ENCODE results near the gene CAVIN1. TPM values are rescaled to one million over a fixed set of nuclear protein-coding genes. Genes with fewer than 3 reads are reported as not detected.
"Not testable (repeated sequence)": the region's sequence is repeated elsewhere in the genome, so short reads cannot be mapped to it uniquely, and the experiment has no call there.

The CAVIN1 gene, protein sequence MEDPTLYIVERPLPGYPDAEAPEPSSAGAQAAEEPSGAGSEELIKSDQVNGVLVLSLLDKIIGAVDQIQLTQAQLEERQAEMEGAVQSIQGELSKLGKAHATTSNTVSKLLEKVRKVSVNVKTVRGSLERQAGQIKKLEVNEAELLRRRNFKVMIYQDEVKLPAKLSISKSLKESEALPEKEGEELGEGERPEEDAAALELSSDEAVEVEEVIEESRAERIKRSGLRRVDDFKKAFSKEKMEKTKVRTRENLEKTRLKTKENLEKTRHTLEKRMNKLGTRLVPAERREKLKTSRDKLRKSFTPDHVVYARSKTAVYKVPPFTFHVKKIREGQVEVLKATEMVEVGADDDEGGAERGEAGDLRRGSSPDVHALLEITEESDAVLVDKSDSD
- polyA plus RNA-seq (2013, experiment 1 of 2; ENCODE audit: insufficient read length): 790 TPM
- polyA plus RNA-seq (2013, experiment 2 of 2; ENCODE audit: insufficient read length): 806 TPM

DNA sequence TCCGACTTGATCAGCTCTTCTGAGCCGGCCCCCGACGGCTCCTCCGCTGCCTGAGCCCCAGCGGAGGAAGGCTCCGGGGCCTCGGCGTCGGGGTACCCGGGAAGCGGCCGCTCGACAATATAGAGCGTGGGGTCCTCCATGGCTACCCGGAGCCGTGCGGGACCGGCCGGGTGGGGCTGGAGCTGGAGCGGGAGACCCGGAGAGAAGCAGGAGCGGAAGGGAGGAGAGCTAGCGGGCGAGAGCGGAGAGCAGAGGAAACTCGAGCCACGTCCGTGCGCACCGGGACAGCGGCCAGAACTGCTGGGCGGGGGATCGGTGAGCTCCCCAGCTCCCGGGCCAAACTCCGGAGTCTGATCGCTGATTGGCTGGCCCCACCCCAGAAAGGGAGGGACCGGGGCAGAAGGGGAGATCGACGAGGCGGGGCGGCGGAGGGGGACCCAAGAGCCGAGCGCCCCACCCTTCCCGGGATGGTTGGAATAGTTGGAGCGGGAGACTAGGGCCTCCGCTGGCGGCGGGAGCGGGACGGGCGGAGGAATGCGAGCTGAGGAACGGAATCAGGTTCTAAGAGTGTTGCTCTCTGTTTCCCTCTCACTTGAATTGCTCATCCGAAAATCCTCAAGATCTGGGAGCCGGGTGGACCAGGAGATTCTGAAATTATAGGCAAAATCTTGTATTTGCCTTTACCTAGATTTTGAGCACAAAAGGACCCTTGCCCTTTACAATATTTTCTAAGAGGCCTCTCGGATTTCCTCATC, at the start of gene CAVIN1:
Gene CAVIN1, minus strand, starts transcription at position 299 of the 755 bp plus-strand sequence. Its CDS starts 159 bp downstream, at position 140.
- DNase-seq: peak; percentile 100

GRCh38 chr17:42467889-42468288, 44.8 kb upstream of the CAVIN1 start:
- no peak for DNase-seq

DNA sequence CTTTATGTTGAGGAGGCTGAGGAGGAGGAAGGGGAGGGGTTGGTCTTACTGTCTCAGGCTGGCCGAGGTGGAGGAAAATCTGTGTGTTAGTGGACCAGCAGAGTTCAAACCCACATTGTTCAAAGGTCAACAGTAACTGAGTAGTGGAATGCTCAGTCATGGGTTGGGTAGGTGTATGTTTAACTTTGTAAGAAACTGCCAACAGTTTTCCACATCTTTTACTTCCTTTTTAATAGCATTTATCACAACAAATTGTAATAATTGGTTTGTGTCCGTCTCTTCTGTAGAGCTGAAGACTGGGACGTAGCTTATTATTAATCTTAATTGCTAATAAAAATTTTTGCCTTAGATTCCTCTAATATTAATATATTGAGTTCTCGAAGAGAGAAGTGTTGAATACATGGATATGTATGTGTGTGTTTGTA, 40.9 kb upstream of the CAVIN1 start:
- no peak for DNase-seq

DNA sequence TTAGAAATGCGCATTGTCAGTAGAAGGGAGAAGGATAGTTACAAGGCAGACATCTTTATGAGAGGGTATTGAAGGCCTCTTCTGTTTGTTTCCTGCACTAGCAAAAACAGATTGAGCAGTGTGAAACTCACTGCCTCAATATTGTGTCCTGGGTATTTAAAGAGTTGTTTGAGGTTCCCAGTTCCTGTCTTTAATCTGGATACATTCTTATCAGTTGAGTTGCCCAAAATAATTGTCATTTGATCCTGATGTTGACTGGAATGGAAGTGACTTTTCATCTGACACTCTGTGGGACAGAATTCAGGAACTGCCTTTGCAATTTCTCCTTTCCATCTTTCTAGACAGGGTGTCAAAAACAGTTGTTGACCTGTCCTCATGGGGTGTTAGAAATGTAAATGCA, 37.3 kb upstream of the CAVIN1 start:
- DNase-seq: no peak

DNA sequence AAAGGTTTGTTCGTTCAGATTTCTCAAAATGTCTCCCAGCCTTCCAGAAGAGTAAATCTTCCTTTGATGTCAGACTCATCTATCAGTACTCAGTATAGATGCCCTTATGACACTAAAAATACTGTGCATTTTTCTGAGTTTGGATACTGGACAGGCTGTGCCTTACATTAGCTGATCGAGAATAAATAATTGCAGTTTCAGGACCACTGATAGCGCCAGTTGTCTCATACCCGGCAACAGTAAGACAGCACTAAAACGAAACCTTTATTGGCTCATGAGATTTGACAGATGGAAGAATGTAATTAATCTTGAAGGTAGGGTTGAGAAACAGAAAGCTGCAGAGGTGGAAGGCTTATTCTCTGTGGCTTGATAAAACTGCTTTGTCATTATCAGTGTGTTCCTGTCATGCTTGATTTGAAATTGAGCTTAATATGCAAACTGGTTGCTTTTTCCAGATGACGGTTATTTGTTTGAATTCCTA, 36.8 kb upstream of the CAVIN1 start:
- peak; percentile 54 for DNase-seq

- DNase-seq: peak; percentile 48
These were observed 36.3 kb upstream of the CAVIN1 start for GRCh38 chr17:42459256-42459800.

DNA sequence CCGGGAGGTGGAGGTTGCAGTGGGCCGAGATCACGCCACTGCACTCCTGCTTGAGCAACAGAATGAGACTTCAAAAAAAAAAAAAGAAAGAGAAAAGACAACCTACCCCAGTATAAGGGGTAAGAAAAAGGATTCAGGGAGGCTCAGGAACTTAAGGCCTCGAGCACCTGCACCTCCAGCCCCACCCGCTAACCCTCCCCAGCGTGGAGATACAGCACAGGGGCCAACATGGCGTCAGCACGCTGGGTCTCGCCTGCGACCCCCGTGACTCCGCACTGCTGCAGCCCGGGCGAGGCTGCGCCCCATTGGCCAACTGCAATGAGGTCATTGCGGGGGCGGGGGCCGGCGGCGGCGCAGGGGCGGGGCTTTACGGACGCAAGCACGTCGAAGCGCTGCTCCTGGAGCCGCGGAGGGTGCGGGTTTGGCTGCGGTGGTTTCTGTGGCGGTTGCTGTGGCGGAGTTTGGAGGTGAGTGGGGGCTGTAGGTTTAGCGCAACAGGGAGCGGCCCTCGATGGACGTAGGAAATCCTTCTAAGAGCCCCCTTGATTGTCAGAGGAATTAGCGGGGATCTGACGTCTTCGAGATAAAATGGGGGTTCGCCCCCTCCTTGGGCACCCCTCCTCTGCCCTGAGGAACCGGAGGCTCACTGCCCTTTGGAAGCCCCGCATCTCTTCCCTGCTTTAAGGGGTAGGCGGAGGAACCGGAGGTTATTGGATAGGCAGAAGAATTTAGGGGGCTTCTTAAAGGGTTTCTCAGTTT, 35.6 kb upstream of the CAVIN1 start, which contains the start of gene ATP6V0A1:
Gene ATP6V0A1, plus strand, starts transcription at position 382 of the 759 bp plus-strand sequence. CDS start 2,017 bp downstream, outside the sequence.
- DNase-seq: peak; percentile 83

GRCh38 chr17:42457107-42457792, 34.2 kb upstream of the CAVIN1 start:
- peak; percentile 12 for DNase-seq

GRCh38 chr17:42456223-42457106, 33.4 kb upstream of the CAVIN1 start:
- peak; percentile 83 for DNase-seq

- DNase-seq: not testable (repeated sequence)
These were observed 31.9 kb upstream of the CAVIN1 start for GRCh38 chr17:42454987-42455386.

GRCh38 chr17:42453439-42453838, 30.4 kb upstream of the CAVIN1 start:
- no peak for DNase-seq

DNA sequence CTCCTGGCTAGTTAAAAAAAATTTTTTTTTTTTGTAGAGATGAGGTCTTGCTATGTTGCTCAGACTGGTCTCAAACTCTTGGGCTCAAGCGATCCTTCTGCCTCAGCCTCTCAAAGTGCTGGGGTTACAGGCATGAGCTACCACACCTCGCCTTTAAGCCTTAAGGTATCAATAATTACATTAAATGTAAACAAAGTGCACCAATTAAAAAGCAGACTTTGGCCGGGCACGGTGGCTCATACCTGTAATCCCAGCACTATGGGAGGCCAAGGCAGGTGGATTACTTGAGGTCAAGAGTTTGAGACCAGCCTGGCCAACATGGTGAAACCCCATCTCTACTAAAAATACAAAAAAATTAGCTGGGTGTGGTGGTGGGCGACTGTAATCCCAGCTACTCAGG, 28.2 kb upstream of the CAVIN1 start:
- not testable (repeated sequence) for DNase-seq

DNA sequence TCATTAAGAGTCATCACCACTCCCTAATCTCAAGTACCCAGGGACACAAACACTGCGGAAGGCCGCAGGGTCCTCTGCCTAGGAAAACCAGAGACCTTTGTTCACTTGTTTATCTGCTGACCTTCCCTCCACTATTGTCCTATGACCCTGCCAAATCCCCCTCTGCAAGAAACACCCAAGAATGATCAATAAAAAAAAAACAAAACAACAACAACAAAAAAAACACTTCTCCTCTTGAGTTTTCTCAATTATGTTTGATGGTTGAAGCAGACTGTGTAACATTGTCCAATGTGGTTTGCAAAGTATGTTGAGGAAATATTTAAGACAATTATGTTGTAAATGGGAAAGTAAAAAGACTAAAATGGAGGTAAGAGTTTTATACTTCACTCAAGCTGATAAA, 26.8 kb upstream of the CAVIN1 start:
- not testable (repeated sequence) for DNase-seq

DNA sequence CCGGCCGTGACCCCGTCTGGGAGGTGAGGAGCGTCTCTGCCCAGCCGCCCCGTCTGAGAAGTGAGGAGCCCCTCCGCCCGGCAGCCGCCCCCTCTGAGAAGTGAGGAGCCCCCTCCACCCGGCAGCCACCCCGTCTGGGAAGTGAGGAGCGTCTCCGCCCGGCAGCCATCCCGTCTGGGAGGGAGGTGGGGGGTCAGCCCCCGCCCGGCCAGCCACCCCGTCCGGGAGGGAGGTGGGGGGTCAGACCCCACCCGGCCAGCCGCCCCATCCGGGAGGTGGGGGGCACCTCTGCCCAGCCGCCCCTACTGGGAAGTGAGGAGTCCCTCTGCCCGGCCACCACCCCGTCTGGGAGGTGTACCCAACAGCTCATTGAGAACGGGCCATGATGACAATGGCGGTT, 26.1 kb upstream of the CAVIN1 start:
- DNase-seq: not testable (repeated sequence)

DNA sequence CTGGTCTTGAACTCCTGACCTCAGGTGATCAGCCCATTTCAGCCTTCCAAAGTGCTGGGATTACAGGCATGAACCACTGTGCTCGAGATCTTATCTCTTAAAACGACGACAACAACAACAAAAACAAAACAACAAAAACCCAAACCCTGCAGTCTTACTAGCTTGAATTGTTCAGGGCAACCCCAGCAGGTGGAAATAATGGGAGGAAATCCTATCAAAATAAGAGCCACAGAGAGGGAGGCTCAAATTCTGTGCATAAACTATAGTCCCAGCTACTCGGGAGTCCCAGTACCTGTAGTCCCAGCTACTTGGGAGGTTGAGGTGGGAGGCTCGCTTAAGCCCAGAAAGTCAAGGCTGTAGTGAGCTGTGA, 19.1 kb upstream of the CAVIN1 start:
- no peak for DNase-seq

DNA sequence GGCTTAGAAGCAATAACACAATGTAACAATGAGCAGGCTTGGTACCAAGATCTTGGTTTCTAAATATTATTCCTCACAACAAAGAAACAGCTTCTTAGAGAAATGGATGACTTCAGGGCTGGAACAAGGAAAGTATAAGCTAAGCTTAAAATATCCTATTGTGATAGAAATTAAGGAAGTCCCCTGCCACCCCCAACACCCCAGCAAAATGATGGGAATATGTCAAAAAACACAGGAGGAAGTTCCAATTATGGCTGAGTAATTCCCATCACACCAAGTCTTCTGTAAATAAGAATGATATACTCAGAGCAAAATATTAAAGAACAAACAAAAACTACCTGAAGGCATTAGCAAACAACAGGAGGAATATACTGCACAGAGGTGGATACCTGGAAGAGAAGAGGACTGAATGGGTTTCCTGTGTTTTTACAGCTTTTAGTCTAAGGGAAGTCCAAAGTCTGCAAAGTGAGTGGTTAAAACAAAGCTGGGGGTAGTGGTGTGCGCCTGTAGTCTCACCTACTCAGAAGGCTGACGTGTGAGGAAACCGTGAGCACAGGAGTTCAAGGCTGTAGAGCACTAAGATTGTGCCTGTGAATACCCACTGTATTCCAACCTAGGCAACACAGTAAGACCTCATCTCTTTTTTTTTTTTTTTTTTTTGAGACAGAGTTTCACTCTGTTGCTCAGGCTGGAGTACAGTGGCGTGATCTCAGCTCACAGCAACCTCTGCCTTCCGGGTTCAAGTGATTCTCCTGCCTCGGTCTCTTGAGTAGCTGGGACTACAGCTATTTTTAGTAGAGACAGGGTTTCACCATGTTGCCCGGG, 18.5 kb upstream of the CAVIN1 start:
- DNase-seq: no peak

DNA sequence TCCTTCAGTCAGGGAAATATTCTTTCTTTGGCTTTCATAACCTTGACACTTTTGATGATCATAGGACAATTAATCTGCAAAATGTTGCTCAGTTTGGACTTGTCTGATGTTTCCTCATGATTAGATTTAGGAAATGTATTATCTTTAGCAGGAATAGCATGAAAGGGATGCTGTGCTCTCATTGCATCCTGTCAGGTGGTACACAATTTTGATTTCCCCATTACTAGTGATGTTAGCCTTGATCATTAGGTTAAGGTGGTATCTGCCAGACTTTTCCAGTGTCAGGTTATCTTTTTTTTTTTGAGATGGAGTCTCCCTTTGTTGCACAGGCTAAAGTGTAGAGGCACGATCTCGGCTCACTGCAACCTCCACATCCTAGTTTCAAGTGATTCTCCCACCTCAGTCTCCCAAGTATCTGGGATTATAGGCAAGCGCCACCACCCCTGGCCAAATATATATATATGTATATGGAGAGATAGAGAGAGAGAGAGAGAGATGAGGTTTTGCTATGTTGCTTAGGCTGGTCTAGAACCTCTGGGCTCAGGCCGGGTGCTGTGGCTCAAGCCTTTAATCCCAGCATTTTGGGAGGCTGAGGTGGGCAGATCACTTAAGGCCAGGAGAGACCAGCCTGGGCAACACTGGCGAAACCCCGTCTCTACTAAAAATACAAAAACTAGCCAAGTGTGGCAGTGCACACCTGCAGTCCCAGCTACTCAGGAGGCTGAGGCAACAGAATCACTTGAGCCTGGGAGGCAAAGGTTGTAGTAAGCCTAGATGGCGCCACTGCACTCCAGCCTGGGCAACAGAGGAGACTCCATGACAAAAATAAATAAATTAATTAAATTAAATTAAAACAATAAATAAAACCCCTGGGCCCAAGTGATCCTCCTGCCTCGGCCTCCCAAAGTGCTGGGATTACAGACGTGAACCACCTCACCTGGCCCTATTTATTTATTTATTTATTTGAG, 15.8 kb upstream of the CAVIN1 start:
- DNase-seq: no peak

- peak; percentile 97 for DNase-seq
These were observed 13.3 kb upstream of the CAVIN1 start for GRCh38 chr17:42436391-42436790.
